ENCODE results near the gene FIGN. TPM values are rescaled to one million over a fixed set of nuclear protein-coding genes. Genes with fewer than 3 reads are reported as not detected.

The FIGN gene
- total and polyA plus RNA-seq, 2 of the 4 experiments (the other 2 are of a cell fraction): 0.77 to 0.90 TPM

DNA sequence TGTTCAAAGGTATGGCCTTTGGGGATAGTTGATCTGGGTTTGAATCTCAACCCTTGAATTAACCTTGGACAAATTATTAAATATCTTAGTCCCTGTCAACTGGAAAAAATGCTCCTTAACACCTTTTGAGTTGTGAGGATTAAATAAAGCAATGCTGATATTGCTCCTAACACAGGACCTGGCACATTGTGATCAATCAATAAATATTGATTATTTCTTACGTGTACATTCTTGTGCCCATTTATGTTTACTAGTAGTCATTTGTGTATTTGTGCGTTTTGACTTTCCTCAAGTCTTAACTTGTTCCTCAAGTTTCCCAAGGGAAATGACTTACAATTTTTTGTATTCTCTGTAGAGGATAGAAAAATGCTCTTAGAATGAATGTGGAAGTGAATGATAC lies 19.6 kb upstream of the FIGN start:
- Histone ChIP-seq H3K4ac (ENCODE audit: low read depth, low read length) (no peak overlapping the region), H2BK15ac (ENCODE audit: low read depth, low read length) (no peak overlapping the region), H4K91ac (ENCODE audit: insufficient read depth, low read depth, low read length) (no peak overlapping the region), H2BK120ac (ENCODE audit: low read depth, low read length) (no peak overlapping the region), H4K8ac (ENCODE audit: low read depth in 2 of 2, low read length in 2 of 2) (no peak overlapping the region), H3K14ac (replicated peaks; ENCODE audit: low read depth, low read length) (no peak overlapping the region), H4K20me1 (ENCODE audit: insufficient read depth, low read length) (no peaks in the 10 kb centered on the region), H3K9ac (ENCODE audit: low read depth, low read length) (no peak overlapping the region), H3K79me1 (ENCODE audit: low read depth in 1 of 2, low read length in 2 of 2) (no peaks in the 10 kb centered on the region), H3K27ac (ENCODE audit: insufficient read depth, low read length) (no peak overlapping the region), H2AK9ac (replicated peaks; ENCODE audit: low read depth, low read length, poor library complexity) (no peak overlapping the region), H3K23ac (ENCODE audit: low read depth, low read length) (no peak overlapping the region), H3K4me2 (ENCODE audit: low read depth, low read length) (no peak overlapping the region), H3K4me3 (ENCODE audit: insufficient read depth, low read depth, low read length) (no peak overlapping the region), H2BK5ac (ENCODE audit: low read depth, low read length, poor library complexity, severe bottlenecking) (no peak overlapping the region), H3K4me1 (ENCODE audit: control insufficient read depth, insufficient read depth, low read length) (no peaks in the 10 kb centered on the region), H3K56ac (ENCODE audit: extremely low read depth, insufficient read depth, low read length) (no peak overlapping the region), H3K27me3 (ENCODE audit: control insufficient read depth, insufficient read depth, low read length) (no peaks in the 10 kb centered on the region; the same call in 1 of the 2 replicates), H4K5ac (ENCODE audit: low read depth, low read length) (no peak overlapping the region), H3K9me1 (ENCODE audit: insufficient read depth, low read length) (no peaks in the 10 kb centered on the region), H2BK20ac (ENCODE audit: low read depth, low read length) (no peak overlapping the region), H2AFZ (replicated peaks; ENCODE audit: low read length, poor library complexity) (no peak overlapping the region), H3K18ac (ENCODE audit: low read depth, low read length) (no peak overlapping the region), H3K9me3 (ENCODE audit: control insufficient read depth, insufficient read depth, low read length) (no peaks in the 10 kb centered on the region), H3K36me3 (ENCODE audit: control insufficient read depth, insufficient read depth, low read length) (no peaks in the 10 kb centered on the region), H2AK5ac (ENCODE audit: low read depth, low read length) (no peak overlapping the region)
- no CpG with 5 or more reads among the region's 2 CpGs for WGBS, 2 experiments (ENCODE audit: extremely low coverage in 2 of 2, insufficient read length in 1 of 2)
- in situ Hi-C loops (cut with MboI; ENCODE audit: low sequenced_read_pairs): no loop called here
- DNase-seq (no peak), ATAC-seq (ENCODE audit: low read depth) (no peak)
- POLR2A ChIA-PET (ENCODE audit: unreplicated experiment): no interaction called here
- dilution Hi-C loops (cut with HindIII; ENCODE audit: low sequenced_read_pairs, unreplicated experiment): no loop called here
- CTCF ChIA-PET: no interaction called here
- no peak for TF ChIP-seq CEBPB (IDR thresholded peaks at IDR 0.05; ENCODE audit: low read depth, low read length)
- TF ChIP-seq MAFK (IDR thresholded peaks at IDR 0.05; ENCODE audit: low read depth, low read length): no peak
- no peak for TF ChIP-seq NFE2L2 (IDR thresholded peaks at IDR 0.05; ENCODE audit: low read depth, low read length)
- no peak for TF ChIP-seq SMC3 (IDR thresholded peaks at IDR 0.05; ENCODE audit: low read depth, low read length)
- no peak for TF ChIP-seq MXI1 (IDR thresholded peaks at IDR 0.05; ENCODE audit: borderline replicate concordance, low read depth, low read length)
- no peak for TF ChIP-seq RCOR1 (IDR thresholded peaks at IDR 0.05; ENCODE audit: insufficient replicate concordance, low read length)
- no peak for TF ChIP-seq RFX5 (IDR thresholded peaks at IDR 0.05; ENCODE audit: low read depth, low read length)
- no peak for TF ChIP-seq FOS (IDR thresholded peaks at IDR 0.05; ENCODE audit: low read depth, low read length)
- TF ChIP-seq POLR2A (IDR thresholded peaks at IDR 0.05; ENCODE audit: low read depth, low read length): no peak
- no peak for TF ChIP-seq MAZ (IDR thresholded peaks at IDR 0.05; ENCODE audit: borderline replicate concordance, low read depth, low read length)
- TF ChIP-seq CTCF (conservative IDR thresholded peaks at IDR 0.05; ENCODE audit: low read depth, low read length): no peak
- TF ChIP-seq, protein P1, sequence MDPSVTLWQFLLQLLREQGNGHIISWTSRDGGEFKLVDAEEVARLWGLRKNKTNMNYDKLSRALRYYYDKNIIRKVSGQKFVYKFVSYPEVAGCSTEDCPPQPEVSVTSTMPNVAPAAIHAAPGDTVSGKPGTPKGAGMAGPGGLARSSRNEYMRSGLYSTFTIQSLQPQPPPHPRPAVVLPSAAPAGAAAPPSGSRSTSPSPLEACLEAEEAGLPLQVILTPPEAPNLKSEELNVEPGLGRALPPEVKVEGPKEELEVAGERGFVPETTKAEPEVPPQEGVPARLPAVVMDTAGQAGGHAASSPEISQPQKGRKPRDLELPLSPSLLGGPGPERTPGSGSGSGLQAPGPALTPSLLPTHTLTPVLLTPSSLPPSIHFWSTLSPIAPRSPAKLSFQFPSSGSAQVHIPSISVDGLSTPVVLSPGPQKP (IDR thresholded peaks at IDR 0.05; ENCODE audit: borderline replicate concordance, low read depth, low read length): no peak
- TF ChIP-seq USF2 (IDR thresholded peaks at IDR 0.05; ENCODE audit: low read depth, low read length): no peak
- no peak for TF ChIP-seq RAD21 (IDR thresholded peaks at IDR 0.05; ENCODE audit: low read length)
- no peak for TF ChIP-seq BHLHE40 (IDR thresholded peaks at IDR 0.05; ENCODE audit: low read depth, low read length)
- no peak for TF ChIP-seq CHD1 (IDR thresholded peaks at IDR 0.05; ENCODE audit: low read depth, low read length)
- intact Hi-C loops (cut with micrococcal nuclease): no loop called here
- no TSS peak for BruUV-seq (replicated peaks)

Measured in IMR-90 (cell line).